IPS-18c (cell line): ENCODE data around the gene C1QTNF7.

Source experiments
- H3K4me3 ChIP-seq: 2 replicates; pipeline ENCODE4 v1.7.0; 2013; ENCODE audit warnings: low read depth, mild to moderate bottlenecking, low read length, moderate library complexity; ENCODE audit not compliant: insufficient read depth
- H3K9me3 ChIP-seq: one replicate; pipeline ENCODE4 v1.6.1; 2013; ENCODE audit warnings: mild to moderate bottlenecking, low read length, moderate library complexity; ENCODE audit not compliant: control insufficient read depth, insufficient read depth

Gene C1QTNF7

DNA sequence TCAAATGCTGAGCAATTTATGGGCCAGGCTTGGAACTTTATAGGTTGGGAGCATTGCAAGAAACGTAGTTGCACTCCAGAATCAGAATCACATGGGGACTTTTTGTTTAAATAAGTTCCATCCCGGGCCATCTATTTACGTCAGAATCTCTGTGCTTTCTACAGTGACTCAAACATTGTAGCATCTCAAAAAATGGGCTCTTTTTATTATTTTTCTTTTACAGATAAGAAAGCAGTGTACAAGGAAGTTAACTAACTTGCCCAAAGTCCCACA is 52.0 kb downstream of the C1QTNF7 start:
- peak overlapping the region; percentile 55; the same call in 1 of the 2 replicates for H3K4me3 ChIP-seq
- no peaks in the 10 kb centered on the region for H3K9me3 ChIP-seq

DNA sequence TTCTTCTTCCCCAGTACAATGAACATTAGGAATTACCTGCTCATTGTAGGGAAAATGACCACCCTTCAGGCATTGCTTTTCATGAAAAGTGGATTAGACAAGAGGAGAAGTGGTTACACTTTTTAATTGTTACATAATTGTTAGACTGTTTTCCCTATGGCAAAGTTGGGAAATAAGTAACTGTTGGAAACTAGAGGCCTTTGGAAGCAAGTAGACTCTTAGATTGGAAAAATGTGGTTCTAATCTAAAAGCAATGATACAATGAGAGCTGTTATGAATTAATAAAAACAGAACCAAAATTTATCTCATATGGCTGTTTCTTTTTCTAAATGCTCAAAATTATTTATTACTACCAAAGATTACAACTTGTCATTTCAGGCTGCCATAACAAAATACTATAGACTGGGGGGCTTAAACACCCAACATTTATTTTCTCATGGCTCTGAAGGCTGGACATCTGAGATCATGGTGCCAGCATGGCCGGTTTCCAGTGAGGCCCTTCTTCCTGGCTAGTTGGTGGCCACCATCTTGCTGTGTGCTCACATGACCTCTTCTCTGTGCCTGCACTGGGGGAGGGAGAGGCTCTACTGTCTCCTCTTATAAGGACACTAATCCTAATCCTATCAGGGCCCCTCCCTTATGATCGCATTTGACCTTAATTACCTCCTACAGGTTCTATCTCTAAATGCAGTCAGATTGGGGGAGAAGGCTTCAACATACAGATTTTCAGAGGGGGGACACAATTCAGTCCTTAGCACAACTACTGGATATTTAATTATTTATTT is 54.3 kb downstream of the C1QTNF7 start:
- Histone ChIP-seq H3K9me3 (no peaks in the 10 kb centered on the region), H3K4me3 (no peak overlapping the region)

DNA sequence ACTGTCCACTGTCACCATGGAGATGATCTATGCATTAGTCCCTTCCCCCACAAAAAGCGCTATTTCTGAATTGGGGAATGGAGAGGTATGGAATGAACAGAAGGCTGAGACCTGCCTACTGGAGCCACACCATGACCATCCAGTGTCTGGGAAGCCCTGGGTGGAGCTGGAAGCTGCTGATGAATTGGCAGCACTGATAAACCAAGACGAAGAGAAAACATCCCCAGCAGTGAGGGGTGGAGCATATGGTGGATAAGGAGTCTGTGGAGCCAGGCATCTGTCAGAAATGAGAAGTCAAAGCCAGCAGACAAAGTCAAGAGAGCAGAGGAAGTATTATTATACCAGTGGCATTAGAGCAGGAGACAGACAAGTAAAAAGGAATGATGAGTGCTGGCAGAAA is 55.0 kb downstream of the C1QTNF7 start:
- Histone ChIP-seq H3K4me3 (no peak overlapping the region), H3K9me3 (no peaks in the 10 kb centered on the region)

DNA sequence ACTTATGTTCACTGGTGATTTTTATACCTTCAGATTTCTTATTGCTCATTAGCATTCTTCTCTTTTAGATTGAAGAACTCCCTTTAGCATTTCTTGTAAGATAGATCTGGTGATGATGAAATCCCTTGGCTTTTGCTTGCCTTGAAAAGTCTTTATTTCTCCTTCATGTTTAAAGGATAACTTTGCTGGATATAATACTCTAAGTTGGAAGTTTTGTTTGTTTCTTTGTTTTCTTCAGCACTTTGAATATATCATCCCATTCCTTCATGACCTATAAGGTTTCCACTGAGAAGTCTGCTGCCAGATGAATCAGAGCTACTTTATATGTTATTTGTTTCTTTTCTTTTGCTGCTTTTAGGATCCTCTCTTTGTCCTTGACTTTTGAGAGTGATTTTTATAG is 60.3 kb downstream of the C1QTNF7 start:
- H3K9me3 ChIP-seq: peaks cover 3% of the 10 kb centered on the region
- H3K4me3 ChIP-seq: no peak overlapping the region

DNA sequence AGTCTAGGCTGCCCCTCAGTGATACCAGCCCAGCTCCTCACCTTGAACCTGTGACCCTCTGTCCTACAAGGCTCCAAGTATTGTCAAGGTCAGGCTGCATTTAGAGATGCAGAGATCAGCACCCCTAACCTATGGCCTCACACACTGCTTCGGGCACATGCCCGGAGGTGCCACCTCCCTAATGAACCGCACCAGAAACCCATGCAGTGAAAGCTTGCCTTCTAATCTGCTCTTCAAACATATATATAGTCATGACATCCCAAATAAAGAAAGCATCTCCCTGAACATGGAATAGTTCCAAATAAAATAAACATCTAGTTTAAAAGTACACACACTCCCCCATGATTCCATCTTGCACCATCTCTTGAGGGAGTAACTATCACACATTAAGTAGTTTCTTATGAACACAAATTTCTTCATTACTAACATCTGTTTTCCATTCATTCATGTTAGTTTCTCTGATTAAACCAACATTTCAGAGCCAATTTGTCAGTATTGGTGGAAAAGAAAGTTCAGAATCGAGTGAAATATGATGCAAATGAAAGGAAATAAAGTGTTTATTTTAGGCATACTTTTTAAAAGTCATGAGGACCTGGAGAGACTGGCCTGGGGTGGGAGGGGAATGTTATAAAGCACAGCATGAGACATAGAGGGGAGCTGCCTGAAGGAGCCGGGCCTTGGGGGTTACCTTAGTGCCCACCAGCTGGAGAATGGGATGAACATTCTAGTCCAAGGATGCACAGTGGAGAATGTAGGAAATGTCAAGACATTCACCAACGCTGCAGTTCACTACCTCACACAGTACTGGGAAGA is 61.0 kb downstream of the C1QTNF7 start:
- H3K4me3 ChIP-seq: no peak overlapping the region
- peaks cover 3% of the 10 kb centered on the region for H3K9me3 ChIP-seq

DNA sequence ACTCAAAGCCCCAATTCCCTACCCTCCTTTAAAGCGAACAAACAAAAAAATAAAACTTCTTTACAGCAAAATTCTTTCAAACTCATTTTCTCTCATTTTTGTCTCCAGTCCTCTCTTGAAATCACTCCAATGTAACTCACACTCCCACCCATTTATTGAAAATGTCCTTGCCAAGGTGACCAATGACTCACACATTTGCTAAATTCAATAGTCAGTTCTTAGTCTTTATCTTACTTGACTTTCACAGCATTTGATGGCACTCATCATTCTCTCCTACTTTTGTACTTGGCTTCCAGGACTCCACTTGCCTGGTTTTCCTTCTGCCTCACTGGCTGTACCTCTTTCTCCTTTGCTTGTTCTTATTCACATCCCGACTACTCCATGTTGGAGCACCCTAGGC is 61.7 kb downstream of the C1QTNF7 start:
- peaks cover 3% of the 10 kb centered on the region for H3K9me3 ChIP-seq
- no peak overlapping the region for H3K4me3 ChIP-seq

DNA sequence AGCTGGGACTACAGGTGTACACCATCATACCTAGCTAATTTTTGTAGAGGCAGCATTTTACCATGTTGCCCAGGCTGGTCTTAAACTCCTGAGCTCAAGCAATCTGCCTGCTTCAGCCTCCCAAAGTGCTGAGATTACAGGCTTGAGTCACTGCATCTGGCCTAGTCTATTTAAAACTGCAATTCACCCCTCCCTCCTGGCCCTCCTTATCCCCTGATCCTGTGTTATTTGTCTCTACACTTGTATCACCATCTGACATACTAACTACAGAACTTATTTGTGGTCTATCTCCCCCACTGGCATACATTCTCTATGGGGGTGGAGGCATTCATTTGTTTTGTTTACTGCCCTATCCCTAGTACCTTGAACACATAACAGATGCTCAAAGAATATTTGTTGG is 65.6 kb downstream of the C1QTNF7 start:
- no peak overlapping the region for H3K4me3 ChIP-seq
- peaks cover 3% of the 10 kb centered on the region for H3K9me3 ChIP-seq

DNA sequence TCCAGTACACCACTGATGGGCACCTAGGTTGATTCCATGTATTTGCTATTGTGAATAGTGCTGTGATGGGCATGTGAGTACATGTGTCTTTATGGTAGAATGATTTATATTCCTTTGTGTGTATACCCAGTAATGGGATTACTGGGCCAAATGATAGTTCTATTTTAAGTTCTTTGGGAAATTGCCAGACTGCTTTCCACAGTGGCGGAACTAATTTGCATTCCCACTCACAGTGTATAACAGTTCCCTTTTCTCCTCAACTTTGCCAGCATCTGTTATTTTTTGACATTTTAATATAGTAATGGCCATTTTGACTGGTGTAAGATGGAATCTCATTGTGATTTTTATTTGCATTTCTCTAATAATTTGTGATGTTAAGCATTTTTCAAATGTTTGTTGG is 67.8 kb downstream of the C1QTNF7 start:
- Histone ChIP-seq H3K4me3 (no peak overlapping the region), H3K9me3 (no peaks in the 10 kb centered on the region)
